Mesendoderm (in vitro differentiated cells): ENCODE results near the gene CNRIP1.

Experiments
- DNase-seq: peaks from one replicate; pipeline ENCODE4 v3.0.0; 2013
- H2AK5ac ChIP-seq: 2 replicates; pipeline ENCODE4 v1.6.1; 2013; ENCODE audit warnings: low read length, inconsistent platforms
- H2BK120ac ChIP-seq: 2 replicates; pipeline ENCODE4 v1.6.1; 2013; ENCODE audit warnings: low read depth, mild to moderate bottlenecking, low read length, moderate library complexity, mixed read lengths
- H2BK15ac ChIP-seq: replicated peaks from 2 replicates; pipeline ENCODE4 v1.6.1; 2013; ENCODE audit warnings: low read depth, mild to moderate bottlenecking, moderate library complexity
- H2BK5ac ChIP-seq: 2 replicates; pipeline ENCODE4 v1.6.1; 2013; ENCODE audit warnings: low read length, inconsistent platforms
- H3K18ac ChIP-seq: 2 replicates; pipeline ENCODE4 v1.6.1; 2013; ENCODE audit warnings: mild to moderate bottlenecking, low read length, mixed read lengths
- H3K23ac ChIP-seq: one replicate; pipeline ENCODE4 v1.6.1; 2013; ENCODE audit warnings: low read length
- H3K27ac ChIP-seq: 2 replicates; pipeline ENCODE4 v1.5.1; 2013; ENCODE audit warnings: low read depth, mild to moderate bottlenecking, inconsistent platforms, low read length, moderate library complexity
- H3K27me3 ChIP-seq: 2 replicates; pipeline ENCODE4 v1.6.1; 2013; ENCODE audit warnings: low read length, control low read depth, mild to moderate bottlenecking, inconsistent platforms; ENCODE audit not compliant: insufficient read depth, poor library complexity
- H3K36me3 ChIP-seq: 2 replicates; pipeline ENCODE4 v1.6.1; 2013; ENCODE audit warnings: low read length, inconsistent platforms; ENCODE audit not compliant: control insufficient read depth, insufficient read depth
- H3K4ac ChIP-seq: one replicate; pipeline ENCODE4 v1.6.1; 2013; ENCODE audit warnings: low read depth, mild to moderate bottlenecking, low read length, moderate library complexity
- H3K4me1 ChIP-seq: 2 replicates; pipeline ENCODE4 v1.6.1; 2013; ENCODE audit warnings: low read depth, low read length, inconsistent platforms; ENCODE audit not compliant: control insufficient read depth
- H3K4me2 ChIP-seq: 2 replicates; pipeline ENCODE4 v1.6.1; 2013; ENCODE audit warnings: low read length
- H3K4me3 ChIP-seq: 2 replicates; pipeline ENCODE4 v1.5.1; 2013; ENCODE audit warnings: mild to moderate bottlenecking, low read length
- H3K56ac ChIP-seq: one replicate; pipeline ENCODE4 v1.6.1; 2013; ENCODE audit warnings: low read length
- H3K79me1 ChIP-seq: 2 replicates; pipeline ENCODE4 v1.6.1; 2013; ENCODE audit warnings: low read length, inconsistent platforms
- H3K79me2 ChIP-seq: 2 replicates; pipeline ENCODE4 v1.6.1; 2013; ENCODE audit warnings: mild to moderate bottlenecking, low read length; ENCODE audit not compliant: control insufficient read depth, insufficient read depth
- H3K9ac ChIP-seq: 2 replicates; pipeline ENCODE4 v1.6.1; 2013; ENCODE audit warnings: low read length, inconsistent platforms
- H4K5ac ChIP-seq: one replicate; pipeline ENCODE4 v1.6.1; 2013; ENCODE audit warnings: low read length
- H4K8ac ChIP-seq: one replicate; pipeline ENCODE4 v1.6.1; 2013; ENCODE audit warnings: low read depth, mild to moderate bottlenecking, control low read depth, low read length, moderate library complexity
- WGBS: extraction: QIAGEN DNeasy Blood & Tissue Kit; methylation state at CpG from one replicate; pipeline ENCODE4 v1.1.7; 2013; ENCODE audit warnings: low lambda C conversion rate, missing lambda C conversion rate; ENCODE audit not compliant: insufficient coverage; ENCODE audit errors: extremely low coverage; 5-methylcytosine and 5-hydroxymethylcytosine counted together

CNRIP1 gene

GRCh38 chr2:68333931-68334330 is 14.2 kb upstream of the CNRIP1 start:
- Histone ChIP-seq H2BK5ac (no peak overlapping the region), H3K36me3 (no peaks in the 10 kb centered on the region), H2AK5ac (no peak overlapping the region), H2BK120ac (no peak overlapping the region), H3K56ac (no peak overlapping the region), H3K18ac (no peak overlapping the region), H3K79me2 (no peaks in the 10 kb centered on the region), H2BK15ac (no peak overlapping the region), H3K23ac (no peak overlapping the region), H3K27ac (no peak overlapping the region), H4K8ac (no peak overlapping the region), H3K4me1 (no peaks in the 10 kb centered on the region), H3K4me3 (no peak overlapping the region), H3K9ac (no peak overlapping the region), H3K4ac (no peak overlapping the region), H3K4me2 (no peak overlapping the region), H3K79me1 (no peaks in the 10 kb centered on the region), H3K27me3 (no peaks in the 10 kb centered on the region), H4K5ac (no peak overlapping the region)
- no CpG with 5 or more reads among the region's 3 CpGs for WGBS
- DNase-seq, result no peak

GRCh38 chr2:68333009-68333408 is 13.3 kb upstream of the CNRIP1 start:
- Histone ChIP-seq H2BK120ac (no peak overlapping the region), H3K56ac (no peak overlapping the region), H3K27me3 (no peaks in the 10 kb centered on the region), H2BK15ac (no peak overlapping the region), H4K8ac (no peak overlapping the region), H3K4me1 (no peaks in the 10 kb centered on the region), H3K9ac (no peak overlapping the region), H4K5ac (no peak overlapping the region), H3K79me2 (no peaks in the 10 kb centered on the region), H2BK5ac (no peak overlapping the region), H3K23ac (no peak overlapping the region), H3K4ac (no peak overlapping the region), H3K27ac (no peak overlapping the region), H3K4me3 (no peak overlapping the region), H3K79me1 (no peaks in the 10 kb centered on the region), H3K36me3 (no peaks in the 10 kb centered on the region), H3K18ac (no peak overlapping the region), H3K4me2 (no peak overlapping the region), H2AK5ac (no peak overlapping the region)
- WGBS, result no CpG with 5 or more reads among the region's 8 CpGs
- no peak for DNase-seq

GRCh38 chr2:68330691-68331090 is 10.9 kb upstream of the CNRIP1 start:
- Histone ChIP-seq H3K36me3 (no peaks in the 10 kb centered on the region), H2BK120ac (no peak overlapping the region), H3K18ac (no peak overlapping the region), H3K27ac (no peak overlapping the region), H3K27me3 (no peaks in the 10 kb centered on the region), H4K5ac (no peak overlapping the region), H3K9ac (no peak overlapping the region), H2BK15ac (no peak overlapping the region), H3K79me2 (no peaks in the 10 kb centered on the region), H3K4me2 (no peak overlapping the region), H2AK5ac (no peak overlapping the region), H3K4me3 (no peak overlapping the region), H3K4ac (no peak overlapping the region), H3K56ac (no peak overlapping the region), H2BK5ac (no peak overlapping the region), H4K8ac (no peak overlapping the region), H3K23ac (no peak overlapping the region), H3K4me1 (no peaks in the 10 kb centered on the region), H3K79me1 (no peaks in the 10 kb centered on the region)
- no CpG with 5 or more reads among the region's 2 CpGs for WGBS
- no peak for DNase-seq

DNA sequence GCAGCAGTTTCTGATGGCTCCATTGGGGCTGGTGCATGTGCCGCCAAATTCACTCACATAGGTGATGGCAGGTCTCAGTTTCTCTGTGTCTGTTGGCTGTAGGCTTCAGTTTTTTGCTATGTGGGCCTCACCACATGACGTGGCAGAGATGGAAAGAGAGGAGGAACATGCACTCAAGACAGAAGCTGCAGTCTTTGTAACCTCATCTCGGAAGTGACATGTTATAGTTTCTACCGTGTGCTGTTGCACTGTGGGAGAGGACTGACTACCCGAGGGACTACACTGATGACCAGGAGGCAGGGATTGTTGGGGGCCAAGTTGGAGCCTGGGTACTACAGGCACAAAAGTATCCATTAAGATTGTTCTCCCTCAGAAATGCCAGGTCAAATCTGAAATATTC is 9.2 kb upstream of the CNRIP1 start:
- DNase-seq, result no peak
- WGBS, result no CpG with 5 or more reads among the region's 5 CpGs
- H3K4me2 ChIP-seq, result no peak overlapping the region
- H4K5ac ChIP-seq, result no peak overlapping the region
- no peak overlapping the region for H2BK15ac ChIP-seq
- H3K9ac ChIP-seq, result no peak overlapping the region
- no peak overlapping the region for H3K27ac ChIP-seq
- H3K23ac ChIP-seq, result no peak overlapping the region
- H4K8ac ChIP-seq, result no peak overlapping the region
- no peak overlapping the region for H3K56ac ChIP-seq
- no peaks in the 10 kb centered on the region for H3K27me3 ChIP-seq
- H3K79me1 ChIP-seq, result no peaks in the 10 kb centered on the region
- no peak overlapping the region for H3K4me3 ChIP-seq
- H2BK120ac ChIP-seq, result no peak overlapping the region
- no peak overlapping the region for H2BK5ac ChIP-seq
- H3K4me1 ChIP-seq, result no peaks in the 10 kb centered on the region
- no peak overlapping the region for H2AK5ac ChIP-seq
- H3K18ac ChIP-seq, result no peak overlapping the region
- H3K79me2 ChIP-seq, result no peaks in the 10 kb centered on the region
- no peaks in the 10 kb centered on the region for H3K36me3 ChIP-seq
- no peak overlapping the region for H3K4ac ChIP-seq

GRCh38 chr2:68325056-68325455 is 5.3 kb upstream of the CNRIP1 start:
- Histone ChIP-seq H4K8ac (no peak overlapping the region), H3K23ac (no peak overlapping the region), H3K4me1 (no peaks in the 10 kb centered on the region), H3K4ac (no peak overlapping the region), H3K36me3 (no peaks in the 10 kb centered on the region), H3K4me2 (no peak overlapping the region), H3K79me2 (no peaks in the 10 kb centered on the region), H2BK120ac (no peak overlapping the region), H3K9ac (no peak overlapping the region), H3K4me3 (no peak overlapping the region), H2AK5ac (no peak overlapping the region), H3K79me1 (no peaks in the 10 kb centered on the region), H3K27me3 (no peaks in the 10 kb centered on the region), H3K56ac (no peak overlapping the region), H2BK5ac (no peak overlapping the region), H3K27ac (no peak overlapping the region), H3K18ac (no peak overlapping the region), H4K5ac (no peak overlapping the region), H2BK15ac (no peak overlapping the region)
- no peak for DNase-seq
- WGBS, result no CpG with 5 or more reads among the region's 3 CpGs

DNA sequence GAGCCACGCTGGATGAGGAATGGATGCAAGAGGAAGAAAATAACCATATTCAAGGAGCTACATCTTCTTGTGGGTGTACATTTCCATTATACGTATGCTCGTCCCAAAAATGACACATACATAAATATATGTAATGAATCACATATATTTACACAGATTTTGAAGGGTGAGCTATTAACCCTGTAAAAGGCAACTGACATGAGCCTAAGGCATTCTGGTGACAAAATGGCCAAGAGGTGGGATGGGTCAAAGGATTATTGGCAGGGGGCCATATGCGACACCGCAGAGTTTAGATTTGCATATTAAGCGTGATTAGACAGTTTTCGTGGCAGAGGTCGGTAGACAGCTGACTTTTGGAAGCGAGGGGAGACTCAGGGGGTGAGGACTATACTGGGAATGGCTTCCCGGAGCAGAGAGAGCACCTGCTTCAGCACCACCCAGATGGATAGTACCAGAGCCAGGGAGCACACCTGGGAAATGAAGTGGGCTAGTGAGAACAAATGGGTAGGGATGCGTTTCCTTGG is 431 bp upstream of the CNRIP1 start:
- DNase-seq, result peak; percentile 69
- no peaks in the 10 kb centered on the region for H3K4me1 ChIP-seq

More for the DNA sequence above, 431 bp upstream of the CNRIP1 start:
- no peak overlapping the region for H2BK5ac ChIP-seq
- no peak overlapping the region for H2AK5ac ChIP-seq
- WGBS, result no CpG with 5 or more reads among the region's 11 CpGs
- H4K5ac ChIP-seq, result no peak overlapping the region
- no peaks in the 10 kb centered on the region for H3K79me2 ChIP-seq
- H3K36me3 ChIP-seq, result no peaks in the 10 kb centered on the region
- H3K56ac ChIP-seq, result no peak overlapping the region
- H2BK120ac ChIP-seq, result no peak overlapping the region
- H3K4me2 ChIP-seq, result peak overlapping the region; percentile 97
- H4K8ac ChIP-seq, result no peak overlapping the region
- no peak overlapping the region for H3K27ac ChIP-seq
- no peak overlapping the region for H3K4ac ChIP-seq
- no peak overlapping the region for H2BK15ac ChIP-seq
- H3K79me1 ChIP-seq, result no peaks in the 10 kb centered on the region
- no peak overlapping the region for H3K18ac ChIP-seq
- H3K27me3 ChIP-seq, result peaks cover 11% of the 10 kb centered on the region
- no peak overlapping the region for H3K23ac ChIP-seq
- H3K4me3 ChIP-seq, result no peak overlapping the region
- no peak overlapping the region for H3K9ac ChIP-seq
